Left cardiac atrium (tissue), 4 donors: Measurements from ENCODE around the gene MRPS15. TPM values are rescaled to one million over a fixed set of nuclear protein-coding genes. Genes with fewer than 3 reads are reported as not detected.
"Not testable (repeated sequence)": the region's sequence is repeated elsewhere in the genome, so short reads cannot be mapped to it uniquely, and the experiment has no call there.

ENCODE experiments used
- ATAC-seq, 2 donors: fragments of 200-7000 bp; cut with Tn5 transposase; one replicate each; pipeline ENCODE4 v1.9.1; 2020; ENCODE audit warnings: mild to moderate bottlenecking in 2 of 2, moderate library complexity in 2 of 2
- DNase-seq: peaks from one replicate; pipeline ENCODE4 v3.0.0-alpha.2; 2020
- intact Hi-C, 2 donors: fragments of 100-400 bp; cut with DNase I; formaldehyde crosslinking; loops; one replicate each; pipeline versions ENCODE4 v1.14.1 to v1.15.1; 2022 to 2023
- total RNA-seq, 2 donors: library from RNA; stranded (reverse); fragmentation: NEBNext Ultra II Directional; extraction: Animal tissue kit (Norgen Biotek cat#: 25700); gene quantifications; one replicate each; pipeline ENCODE4 v1.2.1, GENCODE V29; 2021
- donor health status: DM: no; HTN: yes; CAD: no.
- donor health status: DM: no; HTN: yes; CAD: no; lungs with severe emphysema.
- donor health status: DM: yes; HTN: yes; CAD: no.
- donor health status: Dilated cardiomyopathy.

The MRPS15 gene
- total RNA-seq, 2 donors from 2014 or later = 88.0 to 88.4 TPM

- intact Hi-C loops = no loop called here
- ATAC-seq = peak; percentile 61 to 82
- peak; percentile 44 for DNase-seq
Measured at GRCh38 chr1:36486439-36487335, 22.5 kb upstream of the MRPS15 start.

- intact Hi-C loops = no loop called here
- ATAC-seq (no peak), DNase-seq (no peak)
Measured at GRCh38 chr1:36486093-36486438, 21.9 kb upstream of the MRPS15 start.

GRCh38 chr1:36484099-36484498 lies 19.9 kb upstream of the MRPS15 start:
- DNase-seq = no peak
- intact Hi-C loops = no loop called here
- ATAC-seq = no peak

GRCh38 chr1:36482724-36483388 lies 18.7 kb upstream of the MRPS15 start, which contains the start of gene CSF3R:
Gene CSF3R, minus strand, starts transcription at chr1:36482913. Its CDS starts 3,417 bp downstream, at chr1:36479496.
- peak; percentile 14 to 27 for ATAC-seq
- intact Hi-C loops = no loop called here

GRCh38 chr1:36481771-36482723 lies 17.9 kb upstream of the MRPS15 start:
- intact Hi-C loops = no loop called here
- DNase-seq (no peak), ATAC-seq (peak in 1 of 2 donors; percentile 18)

More at GRCh38 chr1:36482724-36483388, 18.7 kb upstream of the MRPS15 start, which contains the start of gene CSF3R:
- no peak for DNase-seq

- DNase-seq (no peak), ATAC-seq (no peak)
- intact Hi-C loops = no loop called here
Measured at GRCh38 chr1:36481091-36481490, 16.9 kb upstream of the MRPS15 start.

GRCh38 chr1:36480161-36480560 lies 16.0 kb upstream of the MRPS15 start:
- ATAC-seq (no peak), DNase-seq (no peak)
- intact Hi-C loops = no loop called here

GRCh38 chr1:36479505-36480051 lies 15.4 kb upstream of the MRPS15 start:
- no peak for DNase-seq
- intact Hi-C loops = no loop called here
- ATAC-seq = no peak

GRCh38 chr1:36477615-36478014 lies 13.4 kb upstream of the MRPS15 start:
- ATAC-seq, intact Hi-C loops, DNase-seq: not testable (repeated sequence)

- ATAC-seq (no peak), DNase-seq (no peak)
- intact Hi-C loops = no loop called here
Measured at GRCh38 chr1:36476945-36477344, 12.8 kb upstream of the MRPS15 start.

- intact Hi-C loops = no loop called here
- DNase-seq (no peak), ATAC-seq (no peak)
Measured at GRCh38 chr1:36475910-36476604, 11.9 kb upstream of the MRPS15 start.

GRCh38 chr1:36475341-36475740 lies 11.2 kb upstream of the MRPS15 start:
- ATAC-seq = no peak
- no peak for DNase-seq
- intact Hi-C loops = no loop called here

GRCh38 chr1:36472656-36473055 lies 8.5 kb upstream of the MRPS15 start:
- intact Hi-C loops = no loop called here
- no peak for DNase-seq
- ATAC-seq = no peak

- no peak for DNase-seq
- no peak for ATAC-seq
- intact Hi-C loops = no loop called here
Measured at GRCh38 chr1:36471830-36472641, 7.9 kb upstream of the MRPS15 start.

GRCh38 chr1:36469163-36469562 lies 5.0 kb upstream of the MRPS15 start:
- no peak for DNase-seq
- intact Hi-C loops = no loop called here
- no peak for ATAC-seq

GRCh38 chr1:36467700-36468455 lies 3.7 kb upstream of the MRPS15 start:
- DNase-seq (no peak), ATAC-seq (no peak)
- intact Hi-C loops = no loop called here

GRCh38 chr1:36467027-36467410 lies 2.8 kb upstream of the MRPS15 start:
- intact Hi-C loops = no loop called here
- ATAC-seq (no peak), DNase-seq (no peak)
